Brain microvascular endothelial cell (primary cell): ENCODE measurements around the gene SETD4.

ENCODE experiments used
- DNase-seq: peaks from one replicate; pipeline ENCODE4 v3.0.0-alpha.2; 2020
- H3K27ac ChIP-seq: fragments of 250-450 bp; sonication (Bioruptor Pico); 2 replicates; pipeline ENCODE4 v1.5.1; 2020; ENCODE audit warnings: mild to moderate bottlenecking, moderate library complexity
- H3K27me3 ChIP-seq: fragments of 250-450 bp; sonication (Bioruptor Pico); replicated peaks from 2 replicates; pipeline ENCODE4 v1.5.1; 2020; ENCODE audit warnings: mild to moderate bottlenecking
- H3K36me3 ChIP-seq: fragments of 250-450 bp; sonication (Bioruptor Pico); replicated peaks from 2 replicates; pipeline ENCODE4 v1.5.1; 2020; ENCODE audit warnings: mild to moderate bottlenecking
- H3K4me3 ChIP-seq: 2 replicates; pipeline ENCODE4 v1.5.1; 2011; ENCODE audit warnings: low read depth, mild to moderate bottlenecking, control low read depth, low read length, moderate library complexity
- in situ Hi-C: cut with HindIII; loops from 2 replicates; pipeline ENCODE4 v1.10.0; 2017; ENCODE audit warnings: low sequenced_read_pairs, low pct_ligation_motif_present
- TF ChIP-seq, protein P1 (sequence below): IDR thresholded peaks from 2 replicates; pipeline ENCODE4 v1.5.1; 2011; ENCODE audit warnings: low read depth, mild to moderate bottlenecking, moderate library complexity, low read length, control low read depth, inconsistent platforms; ENCODE audit errors: missing control alignments

The SETD4 gene

DNA sequence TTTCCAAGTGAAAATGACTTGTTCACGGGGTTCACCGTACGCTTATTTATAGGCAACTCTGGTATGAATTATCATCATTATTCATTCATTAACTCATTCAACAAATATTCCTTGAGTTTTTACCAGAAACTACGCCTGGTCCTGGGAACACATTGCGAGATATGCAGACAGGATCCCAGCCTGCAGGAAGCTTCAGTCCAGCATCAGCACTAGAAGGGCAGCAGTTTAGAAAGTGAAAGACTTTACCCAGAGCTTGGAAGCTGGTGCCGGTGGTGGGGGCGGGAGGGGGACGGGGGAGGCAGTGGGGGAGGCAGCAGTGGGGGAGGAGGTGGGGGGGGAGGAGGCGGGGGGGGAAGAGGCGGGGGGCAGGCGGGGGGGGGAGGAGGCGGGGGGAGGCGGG lies 55.9 kb downstream of the SETD4 start:
- no peak for DNase-seq
- in situ Hi-C loops: no loop called here

DNA sequence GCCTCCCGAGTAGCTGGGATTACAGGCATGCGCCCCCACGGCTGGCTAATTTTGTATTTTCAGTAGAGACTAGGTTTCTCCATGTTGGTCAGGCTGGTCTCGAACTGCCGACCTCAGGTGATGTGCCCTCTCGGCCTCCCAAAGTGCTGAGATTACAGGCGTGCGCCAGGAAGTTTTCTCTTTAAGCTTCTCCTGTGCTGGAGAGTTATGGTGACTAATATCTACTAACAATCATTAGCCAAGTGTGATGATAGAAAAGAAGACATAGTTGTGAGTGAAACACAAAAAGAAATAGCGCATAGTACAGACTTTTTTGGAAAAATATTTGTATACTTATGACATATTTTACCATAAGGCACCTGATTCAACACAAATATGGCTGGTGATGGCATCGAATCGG lies 56.5 kb downstream of the SETD4 start:
- H3K36me3 ChIP-seq: no peaks in the 10 kb centered on the region
- in situ Hi-C loops: no loop called here
- DNase-seq: no peak
- H3K27me3 ChIP-seq: peaks cover 2% of the 10 kb centered on the region
- no peak overlapping the region for H3K27ac ChIP-seq
- TF ChIP-seq, protein P1, sequence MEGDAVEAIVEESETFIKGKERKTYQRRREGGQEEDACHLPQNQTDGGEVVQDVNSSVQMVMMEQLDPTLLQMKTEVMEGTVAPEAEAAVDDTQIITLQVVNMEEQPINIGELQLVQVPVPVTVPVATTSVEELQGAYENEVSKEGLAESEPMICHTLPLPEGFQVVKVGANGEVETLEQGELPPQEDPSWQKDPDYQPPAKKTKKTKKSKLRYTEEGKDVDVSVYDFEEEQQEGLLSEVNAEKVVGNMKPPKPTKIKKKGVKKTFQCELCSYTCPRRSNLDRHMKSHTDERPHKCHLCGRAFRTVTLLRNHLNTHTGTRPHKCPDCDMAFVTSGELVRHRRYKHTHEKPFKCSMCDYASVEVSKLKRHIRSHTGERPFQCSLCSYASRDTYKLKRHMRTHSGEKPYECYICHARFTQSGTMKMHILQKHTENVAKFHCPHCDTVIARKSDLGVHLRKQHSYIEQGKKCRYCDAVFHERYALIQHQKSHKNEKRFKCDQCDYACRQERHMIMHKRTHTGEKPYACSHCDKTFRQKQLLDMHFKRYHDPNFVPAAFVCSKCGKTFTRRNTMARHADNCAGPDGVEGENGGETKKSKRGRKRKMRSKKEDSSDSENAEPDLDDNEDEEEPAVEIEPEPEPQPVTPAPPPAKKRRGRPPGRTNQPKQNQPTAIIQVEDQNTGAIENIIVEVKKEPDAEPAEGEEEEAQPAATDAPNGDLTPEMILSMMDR: no peak
- no peak overlapping the region for H3K4me3 ChIP-seq

More for the DNA sequence above, 55.9 kb downstream of the SETD4 start:
- TF ChIP-seq, protein P1: no peak
- peaks cover 2% of the 10 kb centered on the region for H3K27me3 ChIP-seq
- H3K4me3 ChIP-seq: no peak overlapping the region
- H3K27ac ChIP-seq: no peak overlapping the region
- no peaks in the 10 kb centered on the region for H3K36me3 ChIP-seq

DNA sequence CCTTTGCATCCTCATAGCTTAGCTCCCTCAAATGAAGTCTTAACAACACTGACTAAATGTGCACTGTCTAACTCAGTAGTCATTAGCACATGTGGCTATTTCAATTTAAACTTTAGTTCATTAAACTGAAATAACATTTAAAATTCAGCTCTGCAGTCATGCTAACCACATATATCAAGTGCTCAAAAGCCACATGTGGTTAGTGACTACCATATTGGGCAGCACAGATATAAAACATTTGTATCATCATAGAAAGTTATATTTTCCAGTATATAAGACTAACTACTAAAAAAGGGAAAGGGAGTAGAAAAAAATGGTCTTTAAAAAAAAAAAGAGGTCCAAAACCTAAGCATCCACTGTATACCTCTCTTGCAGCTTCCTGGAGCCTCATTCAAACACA lies 64.1 kb downstream of the SETD4 start:
- Histone ChIP-seq H3K36me3 (no peaks in the 10 kb centered on the region), H3K27me3 (no peaks in the 10 kb centered on the region), H3K27ac (no peak overlapping the region), H3K4me3 (no peak overlapping the region)
- TF ChIP-seq, protein P1: no peak
- no peak for DNase-seq
- in situ Hi-C loops: no loop called here

DNA sequence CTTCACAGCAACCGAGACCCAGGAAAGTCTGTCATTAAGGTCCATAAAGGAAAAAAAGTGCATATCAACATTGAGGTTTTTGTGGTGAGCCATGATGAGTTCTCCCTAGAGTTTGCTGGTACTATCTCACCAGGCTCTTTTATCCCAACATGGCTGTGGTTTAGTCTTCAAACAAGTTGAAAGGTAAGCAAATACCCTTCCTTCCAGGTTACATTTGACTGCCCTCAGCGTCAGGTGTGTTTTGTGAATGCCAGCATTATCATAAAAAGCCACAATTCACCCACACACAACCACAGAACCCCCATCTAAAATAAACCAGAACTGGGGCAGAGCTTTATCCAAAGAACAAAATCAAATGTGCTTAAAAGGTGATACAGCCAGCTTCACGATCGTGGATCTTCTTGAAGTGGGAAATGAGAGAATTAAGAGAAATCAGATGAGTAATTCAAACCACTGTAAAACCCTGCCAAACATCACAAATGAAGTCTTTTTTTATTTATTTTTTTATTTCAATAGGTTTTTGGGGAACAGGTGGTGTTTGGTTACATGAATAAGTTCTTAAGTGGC lies 64.7 kb downstream of the SETD4 start:
- DNase-seq: no peak
- in situ Hi-C loops: no loop called here
- Histone ChIP-seq H3K4me3 (no peak overlapping the region), H3K27me3 (no peaks in the 10 kb centered on the region), H3K27ac (no peak overlapping the region), H3K36me3 (no peaks in the 10 kb centered on the region)
- TF ChIP-seq, protein P1: no peak

DNA sequence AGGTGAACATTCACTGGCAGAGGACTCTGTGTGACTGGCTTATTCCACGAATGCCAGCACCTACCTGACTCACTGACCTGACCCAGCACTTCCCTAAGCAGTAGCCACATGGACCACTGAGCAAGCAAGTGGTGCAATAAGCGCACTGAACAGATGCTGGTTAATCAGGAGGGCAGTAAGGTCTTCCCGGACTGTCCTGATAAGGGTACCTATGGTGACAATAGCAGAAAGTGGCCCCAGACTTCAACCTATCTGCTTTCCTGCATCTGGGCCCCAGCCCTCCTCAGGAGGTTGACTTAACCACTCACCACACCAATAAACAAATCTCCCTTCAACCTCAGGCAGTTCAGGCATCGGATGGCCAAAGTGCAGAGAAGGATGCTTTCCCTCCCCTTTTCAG lies 65.7 kb downstream of the SETD4 start:
- in situ Hi-C loops: no loop called here
- Histone ChIP-seq H3K27ac (no peak overlapping the region), H3K4me3 (no peak overlapping the region), H3K27me3 (no peaks in the 10 kb centered on the region), H3K36me3 (no peaks in the 10 kb centered on the region)
- DNase-seq: no peak
- TF ChIP-seq, protein P1: no peak

DNA sequence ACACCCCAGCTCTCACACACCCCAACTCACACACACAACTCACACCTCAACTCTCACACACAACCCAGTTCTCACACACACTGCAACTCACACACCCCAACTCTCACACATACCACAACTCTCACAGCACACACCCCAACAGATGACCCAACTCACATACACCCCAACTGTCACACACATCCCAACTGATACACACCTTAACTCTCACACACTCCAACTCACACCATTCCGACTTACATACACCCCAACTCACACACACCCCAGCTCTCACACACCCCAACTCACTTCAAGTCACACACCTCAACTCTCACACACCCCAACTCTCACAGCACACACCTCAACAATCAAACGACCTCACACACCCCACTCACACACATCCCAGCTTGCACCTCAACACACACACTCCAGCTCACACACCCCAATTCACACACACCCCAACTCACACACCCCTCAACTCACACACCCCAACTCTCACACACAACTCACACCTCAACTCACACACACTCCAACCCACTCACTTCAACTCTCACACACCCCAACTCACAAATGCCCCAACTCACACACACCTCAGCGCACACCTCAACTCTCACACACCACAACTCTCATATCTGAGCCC lies 66.3 kb downstream of the SETD4 start:
- no peak for DNase-seq
- TF ChIP-seq, protein P1: no peak
- H3K36me3 ChIP-seq: no peaks in the 10 kb centered on the region
- in situ Hi-C loops: no loop called here
- no peaks in the 10 kb centered on the region for H3K27me3 ChIP-seq
- no peak overlapping the region for H3K27ac ChIP-seq
- no peak overlapping the region for H3K4me3 ChIP-seq
